ENCODE results near the gene PTPN2.

Gene PTPN2

DNA sequence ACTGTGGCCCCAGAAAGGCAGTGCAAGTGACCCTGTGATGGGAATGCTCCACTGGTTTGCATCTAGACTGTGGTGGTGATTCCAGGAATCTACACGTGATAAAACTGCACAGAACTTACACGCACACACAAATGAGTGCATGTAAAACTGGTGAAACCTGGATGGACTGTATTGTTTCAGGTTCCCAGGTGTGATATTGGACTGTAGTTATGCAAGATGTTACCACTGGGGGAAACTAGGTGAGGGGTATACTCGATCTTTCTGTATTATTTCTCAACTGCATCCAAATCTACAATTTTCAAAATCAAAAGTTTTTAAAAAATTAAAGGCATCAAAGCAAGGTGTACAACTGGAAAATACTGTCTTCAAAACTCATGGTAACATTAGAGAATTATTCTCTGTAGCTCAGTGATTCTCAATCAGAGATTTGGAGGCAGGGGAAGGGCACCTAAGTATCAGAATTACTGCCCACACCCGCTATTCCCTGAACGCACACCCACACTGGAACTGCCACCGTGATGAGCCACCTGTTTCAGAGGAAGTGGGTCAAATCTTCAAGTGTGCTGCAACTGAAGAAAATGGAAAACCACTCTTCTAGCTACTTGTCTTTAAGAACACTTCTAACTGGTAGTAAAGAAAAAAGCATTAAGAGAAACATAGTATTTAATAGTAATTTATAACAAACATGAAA, 26.7 kb downstream of the PTPN2 start:
- DNase-seq = no peak

DNA sequence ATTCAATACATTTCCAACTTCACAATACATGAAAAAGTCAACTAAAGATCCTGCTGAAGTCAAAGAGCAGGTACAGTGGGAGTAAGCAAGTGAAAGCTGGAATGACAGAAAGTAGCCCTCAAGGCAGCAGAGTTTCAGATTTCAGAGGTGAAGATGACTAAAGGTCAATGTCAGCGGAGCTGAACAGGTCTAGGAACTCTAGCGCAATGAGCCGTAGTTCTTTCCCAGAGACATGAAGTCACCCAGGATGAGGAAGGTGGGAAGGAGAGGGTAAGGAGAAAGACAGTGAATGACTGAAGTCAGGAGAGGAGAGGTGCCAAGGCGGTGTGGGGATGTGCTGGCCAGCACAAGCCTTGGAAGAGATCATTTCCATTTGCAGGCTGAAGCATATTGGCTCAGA, 28.1 kb downstream of the PTPN2 start:
- DNase-seq = no peak

DNA sequence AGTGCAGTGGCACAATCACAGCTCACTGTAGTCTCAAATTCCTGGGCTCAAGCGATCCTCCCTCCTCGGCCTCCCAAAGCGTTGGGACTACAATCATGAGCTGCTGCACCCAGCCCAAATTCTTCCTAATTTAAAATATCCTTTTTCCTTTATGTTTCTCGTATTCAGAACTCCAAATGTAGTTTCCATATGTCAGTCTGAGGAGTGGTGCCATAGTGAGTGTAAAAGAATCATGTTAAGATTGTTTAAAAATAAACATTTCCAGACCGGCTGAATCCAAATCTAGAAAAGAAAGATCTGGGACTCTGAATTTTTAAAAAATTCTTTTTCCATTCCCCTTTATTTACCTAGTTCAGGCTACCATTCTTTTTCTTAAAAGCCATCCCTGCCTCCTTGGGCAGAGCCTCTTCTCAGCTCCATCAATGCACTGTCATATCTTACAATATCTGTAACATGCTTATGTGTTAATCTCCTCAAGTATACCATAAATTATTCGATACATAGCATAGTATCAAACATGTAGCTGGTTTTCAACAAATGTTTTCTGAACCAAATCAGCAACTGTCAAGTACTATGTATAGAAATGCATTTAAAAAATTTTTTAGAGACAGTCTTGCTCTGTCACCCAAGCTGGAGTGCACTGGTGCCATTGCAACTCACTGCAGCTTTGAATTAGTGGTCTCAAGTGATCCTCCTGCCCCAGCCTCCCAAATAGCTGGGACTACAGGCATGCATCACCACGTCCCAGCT, 31.3 kb downstream of the PTPN2 start:
- no peak for DNase-seq

DNA sequence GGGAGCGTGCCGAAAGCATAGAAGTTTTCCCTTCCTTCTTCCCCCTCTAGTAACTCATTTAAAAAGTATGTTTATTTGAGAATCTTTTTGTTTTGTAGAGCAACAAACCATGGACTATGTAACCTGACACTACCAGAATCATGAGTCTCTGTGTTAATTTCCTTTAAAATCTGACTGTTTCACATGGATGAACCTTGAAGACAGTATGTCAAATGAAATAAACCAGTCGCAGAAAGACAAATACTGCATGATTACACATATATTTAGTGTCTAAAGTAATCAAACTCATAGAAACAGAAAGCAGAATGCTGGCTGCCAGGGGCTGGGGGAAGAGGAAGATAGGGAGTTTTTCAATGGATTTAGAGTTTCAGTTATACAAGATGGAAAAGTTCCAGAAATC, 32.3 kb downstream of the PTPN2 start:
- no peak for DNase-seq

DNA sequence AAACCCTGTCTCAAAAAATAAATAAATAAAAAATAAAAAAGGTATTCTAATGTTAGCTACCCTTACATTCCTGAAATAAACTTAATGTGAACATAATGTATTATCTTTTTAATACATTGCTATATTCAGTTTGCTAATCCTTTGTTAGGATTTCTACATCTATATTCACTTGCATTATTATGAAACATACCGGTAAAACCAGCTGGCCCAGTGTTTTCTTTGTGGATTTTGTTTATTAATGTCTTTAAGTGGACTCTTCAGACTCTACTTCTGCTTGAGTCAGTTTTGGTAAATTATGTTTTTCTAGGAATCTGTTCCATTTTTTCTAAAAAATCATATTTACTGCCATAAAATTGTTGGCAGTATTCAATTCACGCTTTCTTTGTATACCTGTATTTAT, 34.5 kb downstream of the PTPN2 start:
- DNase-seq = no peak

- no peak for DNase-seq
Observed at GRCh38 chr18:12848405-12848804, 35.6 kb downstream of the PTPN2 start.

DNA sequence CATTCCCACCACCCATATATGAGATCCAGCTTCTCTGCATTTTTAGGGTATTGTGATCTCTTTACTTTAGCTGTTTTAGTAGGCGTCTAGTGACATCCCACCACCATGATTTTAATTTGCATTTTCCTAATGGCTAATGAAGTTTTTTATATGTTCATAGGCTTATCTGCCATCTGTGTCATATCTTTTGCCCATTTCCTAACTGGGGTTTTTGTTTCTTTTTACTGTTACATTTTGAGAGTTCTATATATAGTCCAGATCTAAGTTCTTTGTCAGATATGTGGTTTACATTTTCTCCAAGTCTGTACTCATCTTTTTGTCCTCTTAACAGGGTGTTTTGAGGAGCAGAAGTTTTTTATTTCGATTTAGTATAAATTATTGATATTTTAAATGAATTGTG, 39.6 kb downstream of the PTPN2 start:
- no peak for DNase-seq

GRCh38 chr18:12843420-12844350, 40.4 kb downstream of the PTPN2 start:
- peak; percentile 32 for DNase-seq

DNA sequence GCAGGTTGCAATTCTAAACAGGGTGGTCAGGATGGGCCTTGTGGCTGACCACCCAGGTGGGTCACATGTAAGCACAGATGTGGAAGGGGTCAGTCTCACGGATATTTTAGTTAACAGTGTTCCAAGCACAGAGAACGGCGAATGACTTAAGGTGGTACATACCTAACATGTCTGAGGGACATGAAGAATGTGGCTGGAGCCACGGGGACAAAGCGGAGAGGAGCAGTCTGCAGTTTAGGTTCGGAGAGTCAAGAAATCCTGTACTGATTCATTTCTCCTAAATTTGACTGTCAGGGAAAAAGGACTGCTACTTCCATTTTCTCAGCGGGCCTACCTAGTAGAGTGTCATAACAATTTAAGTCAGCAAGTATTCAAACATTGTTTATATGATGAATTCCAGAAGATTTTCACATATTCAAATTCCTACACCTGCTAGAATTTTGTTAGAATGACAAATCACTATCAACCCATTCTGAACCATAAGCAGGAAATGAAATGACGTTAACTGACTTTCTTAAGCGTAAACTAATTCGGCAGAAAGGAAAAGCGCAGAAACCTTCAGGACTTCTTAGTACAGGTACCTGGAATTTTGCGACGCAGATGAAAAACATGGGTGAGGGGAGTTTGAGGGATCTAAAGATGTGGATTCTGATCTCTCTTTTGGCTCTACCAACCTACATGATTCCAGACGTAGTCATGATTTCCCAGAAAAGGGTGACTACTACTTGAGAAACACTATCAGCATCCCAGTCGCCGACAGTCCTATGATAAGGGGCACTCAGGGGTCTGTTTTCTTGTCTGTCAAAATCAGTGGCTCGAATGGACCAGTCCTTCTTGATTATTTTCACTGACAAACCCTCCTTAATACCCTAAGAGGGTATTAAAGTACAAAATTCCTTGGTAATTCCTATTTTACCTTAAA, 41.3 kb downstream of the PTPN2 start:
- no peak for DNase-seq

GRCh38 chr18:12841070-12841469, 43.0 kb downstream of the PTPN2 start:
- DNase-seq = no peak

GRCh38 chr18:12840382-12840781, 43.7 kb downstream of the PTPN2 start:
- DNase-seq = no peak

- no peak for DNase-seq
Observed at GRCh38 chr18:12839526-12840196, 44.4 kb downstream of the PTPN2 start.

DNA sequence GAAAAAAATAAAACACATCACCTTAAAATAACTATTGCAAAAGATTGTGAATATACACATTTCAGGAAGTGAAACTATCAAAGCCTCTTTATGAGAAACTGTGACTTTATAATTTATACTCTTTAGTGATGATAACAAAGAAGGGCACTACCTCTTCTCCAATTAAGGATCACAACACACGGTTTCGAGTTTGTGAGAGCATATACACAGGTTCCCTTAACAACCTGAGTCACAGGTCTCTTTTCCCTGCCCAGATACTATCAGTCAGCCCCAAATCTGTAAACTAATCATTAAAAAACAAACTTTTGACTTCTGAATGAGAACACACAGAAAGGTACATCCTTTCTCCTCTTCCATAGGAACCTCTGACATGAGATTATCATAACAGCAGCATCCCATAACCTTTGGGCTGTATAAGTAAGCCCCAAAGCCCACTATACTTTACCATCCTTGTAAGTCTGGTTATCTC, 44.9 kb downstream of the PTPN2 start:
- DNase-seq = no peak

DNA sequence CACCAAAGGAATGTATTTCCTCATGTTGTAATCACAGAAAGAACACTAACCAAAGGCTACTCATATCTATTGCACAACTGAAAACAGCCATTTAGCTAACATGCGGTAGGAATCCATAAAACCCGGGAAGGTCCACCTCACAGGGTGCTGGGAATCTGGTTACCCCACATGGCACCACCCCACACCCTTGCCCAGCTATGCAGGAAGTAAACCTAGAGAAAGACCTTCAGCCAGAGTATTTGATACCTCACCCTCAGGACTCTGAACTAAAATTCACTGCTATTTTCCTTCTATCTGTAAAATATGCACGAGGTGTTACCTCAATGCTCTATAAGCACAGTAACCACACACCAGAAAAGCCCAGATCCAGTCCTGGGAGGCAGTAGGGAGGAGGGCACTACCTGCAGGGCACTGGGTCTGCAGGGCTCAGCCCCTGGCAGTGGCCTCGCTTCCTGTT, 45.8 kb downstream of the PTPN2 start:
- DNase-seq = peak; percentile 28

DNA sequence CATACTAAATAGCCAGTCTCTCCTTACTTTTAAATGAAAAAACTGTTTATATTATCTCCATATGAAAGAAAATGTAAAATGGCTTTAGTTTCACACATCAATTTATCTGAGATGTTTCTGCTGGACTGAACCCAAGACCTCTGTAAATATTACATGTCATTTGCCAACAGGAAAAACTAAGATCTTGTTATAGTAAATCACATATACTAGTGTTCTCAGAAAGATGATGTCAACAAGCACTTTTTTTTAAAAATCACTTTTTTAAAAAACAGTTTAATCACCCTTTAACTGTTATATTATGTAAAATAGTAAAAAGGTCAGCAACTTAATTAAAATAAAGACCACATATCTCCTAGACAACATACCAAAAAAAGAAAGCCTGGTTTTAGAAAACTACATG, 46.3 kb downstream of the PTPN2 start:
- DNase-seq = no peak

DNA sequence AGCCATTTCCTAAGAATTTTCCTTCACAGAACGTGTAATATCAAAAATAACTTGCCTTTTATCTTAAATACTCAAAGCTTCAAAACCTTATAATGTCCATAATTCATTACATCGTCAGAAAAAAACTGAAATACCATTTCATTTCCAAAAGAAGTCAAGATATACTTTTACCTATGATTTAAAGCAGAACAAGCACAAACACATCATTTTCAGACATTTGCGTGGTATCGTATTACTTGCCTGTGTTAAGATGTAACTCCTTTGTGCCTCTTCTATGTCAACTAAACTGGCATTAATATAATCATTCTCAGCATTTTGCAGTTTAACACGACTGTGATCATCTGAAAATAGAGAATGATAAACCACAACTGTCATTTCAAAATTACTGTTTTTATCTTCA, 47.5 kb downstream of the PTPN2 start:
- no peak for DNase-seq

GRCh38 chr18:12828116-12829051, 55.7 kb downstream of the PTPN2 start:
- no peak for DNase-seq

DNA sequence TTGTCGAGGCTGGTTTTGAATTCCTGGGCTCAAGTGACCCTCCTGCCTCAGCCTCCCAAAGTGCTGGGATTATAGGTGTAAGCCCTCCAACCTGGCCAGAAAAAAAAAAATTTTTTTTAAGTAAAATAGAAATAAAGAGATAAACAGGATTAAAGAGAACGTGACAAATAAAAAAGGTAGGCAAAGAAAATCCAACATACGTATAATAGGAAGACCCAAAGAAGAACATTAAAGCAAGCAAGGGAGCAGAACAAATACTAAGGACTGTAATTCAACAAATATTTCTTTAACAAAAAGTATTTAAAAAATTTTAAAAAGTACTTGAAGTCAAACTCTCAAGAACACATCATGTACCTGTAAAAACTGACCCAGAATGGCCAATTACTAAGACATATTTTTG, 56.4 kb downstream of the PTPN2 start:
- no peak for DNase-seq

- no peak for DNase-seq
Observed at GRCh38 chr18:12825230-12825629, 58.8 kb downstream of the PTPN2 start.

- DNase-seq = no peak
Observed at GRCh38 chr18:12823892-12824291, 60.1 kb downstream of the PTPN2 start.
